Caco-2 (cell line): ENCODE results near the gene MXD1. TPM values are rescaled to one million over a fixed set of nuclear protein-coding genes. Genes with fewer than 3 reads are reported as not detected.

Experiments
- BruUV-seq: library from RNA; stranded (reverse); fragments of 400-500 nt; replicated peaks from 2 replicates; lab custom pipeline; 2021; lab: Mats Ljungman, UMichigan
- CTCF ChIA-PET: fragments of 300-600 bp; sonication (Branson Sonifier 250); formaldehyde crosslinking; loops from one replicate; lab custom pipeline; 2022; ENCODE audit warnings: antibody characterized with exemption; lab: Charles Lee
- POLR2A ChIA-PET: fragments of 300-600 bp; sonication (Branson Sonifier 250); formaldehyde crosslinking; loops from one replicate; lab custom pipeline; 2022; ENCODE audit warnings: antibody characterized with exemption; lab: Charles Lee
- DNase-seq, 2 experiments: peaks; one replicate each; pipeline versions ENCODE4 v3.0.0 to v3.0.0-alpha.2; 2020 to 2022
- H3K27me3 ChIP-seq: replicated peaks from 2 replicates; pipeline ENCODE4 v1.6.0; 2011; ENCODE audit warnings: low read length; ENCODE audit not compliant: control insufficient read depth, insufficient read depth
- H3K36me3 ChIP-seq: 2 replicates; pipeline ENCODE4 v1.5.1; 2011; ENCODE audit warnings: low read length; ENCODE audit not compliant: control insufficient read depth, insufficient read depth
- H3K4me1 ChIP-seq: fragments of 250-450 bp; sonication (Bioruptor Pico); 2 replicates; pipeline ENCODE4 v1.5.1; 2020; ENCODE audit warnings: mild to moderate bottlenecking
- H3K4me3 ChIP-seq: 2 replicates; pipeline ENCODE4 v1.5.1; 2011; ENCODE audit warnings: low read depth, mild to moderate bottlenecking, control low read depth, low read length
- H3K9me3 ChIP-seq: fragments of 250-450 bp; sonication (Bioruptor Pico); 2 replicates; pipeline ENCODE4 v1.5.1; 2020; ENCODE audit warnings: mild to moderate bottlenecking, moderate library complexity
- H3K27ac Mint-ChIP-seq: one replicate; pipeline ENCODE4 v1.8.0; 2022; ENCODE audit warnings: mixed read lengths; ENCODE audit not compliant: unreplicated experiment
- H3K27me3 Mint-ChIP-seq: one replicate; pipeline ENCODE4 v1.8.0; 2022; ENCODE audit warnings: mixed read lengths; ENCODE audit not compliant: insufficient read depth, unreplicated experiment
- H3K36me3 Mint-ChIP-seq: one replicate; pipeline ENCODE4 v1.8.0; 2022; ENCODE audit warnings: mild to moderate bottlenecking, mixed read lengths; ENCODE audit not compliant: insufficient read depth, unreplicated experiment
- H3K4me1 Mint-ChIP-seq: one replicate; pipeline ENCODE4 v1.8.0; 2022; ENCODE audit warnings: low read depth, mixed read lengths; ENCODE audit not compliant: unreplicated experiment
- H3K4me3 Mint-ChIP-seq: one replicate; pipeline ENCODE4 v1.8.0; 2022; ENCODE audit warnings: mild to moderate bottlenecking, moderate library complexity, mixed read lengths; ENCODE audit not compliant: unreplicated experiment
- H3K9me3 Mint-ChIP-seq: one replicate; pipeline ENCODE4 v1.8.0; 2022; ENCODE audit warnings: mixed read lengths; ENCODE audit not compliant: unreplicated experiment
- CTCF ChIP-seq, 2 experiments: fragments of 200-600 bp in 1 of 2; IDR thresholded peaks; 1 replicate in 1 of 2; 2 replicates in 1 of 2; pipeline versions ENCODE4 v1.5.1 to v1.8.0; 2011 to 2022; ENCODE audit warnings: antibody characterized with exemption in 1 of 2, control low read depth in 1 of 2, inconsistent platforms in 1 of 2, low read depth in 1 of 2, low read length in 1 of 2, mild to moderate bottlenecking in 1 of 2, moderate library complexity in 1 of 2; ENCODE audit not compliant: insufficient read depth in 1 of 2, severe bottlenecking in 1 of 2, unreplicated experiment in 1 of 2
- intact Hi-C: fragments of 100-400 bp; cut with micrococcal nuclease; formaldehyde crosslinking; loops from one replicate; pipeline ENCODE4 v1.10.0; 2022; ENCODE audit not compliant: unreplicated experiment
- total RNA-seq: library from RNA; stranded (reverse); gene quantifications from 2 replicates; pipeline ENCODE4 v1.2.3, GENCODE V29; 2022

MXD1 gene
- total RNA-seq, 1 experiment from 2014 or later = 9.5 TPM

GRCh38 chr2:69936906-69937305, 22.0 kb downstream of the MXD1 start:
- BruUV-seq = no TSS peak
- intact Hi-C loops = no loop called here
- CTCF ChIA-PET = no interaction called here
- peaks cover 23% of the 10 kb centered on the region for H3K4me1 ChIP-seq
- peaks cover 50% of the 10 kb centered on the region for H3K36me3 Mint-ChIP-seq
- H3K4me3 Mint-ChIP-seq = no peak overlapping the region
- H3K27ac Mint-ChIP-seq = no peak overlapping the region
- H3K4me3 ChIP-seq = no peak overlapping the region
- TF ChIP-seq CTCF (IDR thresholded peaks at IDR 0.05; ENCODE audit: insufficient read depth in 1 of 2, low read depth in 1 of 2, low read length in 1 of 2, severe bottlenecking in 1 of 2, unreplicated experiment in 1 of 2) = no peak
- no peaks in the 10 kb centered on the region for H3K9me3 ChIP-seq
- H3K27me3 ChIP-seq = no peaks in the 10 kb centered on the region
- peaks cover 25% of the 10 kb centered on the region for H3K4me1 Mint-ChIP-seq
- no peaks in the 10 kb centered on the region for H3K9me3 Mint-ChIP-seq
- POLR2A ChIA-PET = no interaction called here
- DNase-seq = no peak
- no peaks in the 10 kb centered on the region for H3K27me3 Mint-ChIP-seq
- peaks cover 4% of the 10 kb centered on the region for H3K36me3 ChIP-seq

GRCh38 chr2:69937968-69938367, 23.1 kb downstream of the MXD1 start:
- no peaks in the 10 kb centered on the region for H3K9me3 ChIP-seq
- ChIA-PET CTCF (no interaction called here), POLR2A (interaction anchor here (1.3 kb wide), 1 partner anchor 24 kb away, joined by 4 read pairs; no protein-coding TSS in a partner anchor)
- no peaks in the 10 kb centered on the region for H3K27me3 Mint-ChIP-seq
- no peaks in the 10 kb centered on the region for H3K9me3 Mint-ChIP-seq
- peaks cover 54% of the 10 kb centered on the region for H3K36me3 Mint-ChIP-seq
- intact Hi-C loops = no loop called here
- peaks cover 23% of the 10 kb centered on the region for H3K4me1 ChIP-seq
- no peak overlapping the region for H3K4me3 ChIP-seq
- peaks cover 21% of the 10 kb centered on the region for H3K4me1 Mint-ChIP-seq
- no TSS peak for BruUV-seq
- peaks cover 3% of the 10 kb centered on the region for H3K36me3 ChIP-seq
- no peak for DNase-seq
- H3K27ac Mint-ChIP-seq = no peak overlapping the region
- no peaks in the 10 kb centered on the region for H3K27me3 ChIP-seq
- H3K4me3 Mint-ChIP-seq = no peak overlapping the region
- TF ChIP-seq CTCF (IDR thresholded peaks at IDR 0.05; ENCODE audit: insufficient read depth in 1 of 2, low read depth in 1 of 2, low read length in 1 of 2, severe bottlenecking in 1 of 2, unreplicated experiment in 1 of 2) = no peak

GRCh38 chr2:69939722-69940121, 24.8 kb downstream of the MXD1 start:
- intact Hi-C loops = no loop called here
- Mint-ChIP-seq H3K27ac (no peak overlapping the region), H3K36me3 (peaks cover 58% of the 10 kb centered on the region), H3K27me3 (no peaks in the 10 kb centered on the region), H3K4me3 (no peak overlapping the region), H3K9me3 (no peaks in the 10 kb centered on the region), H3K4me1 (peaks cover 8% of the 10 kb centered on the region)
- ChIA-PET CTCF (no interaction called here), POLR2A (interaction anchor here (0.8 kb wide), 1 partner anchor 131 kb away, joined by 3 read pairs; no protein-coding TSS in a partner anchor)
- TF ChIP-seq CTCF (IDR thresholded peaks at IDR 0.05; ENCODE audit: insufficient read depth in 1 of 2, low read depth in 1 of 2, low read length in 1 of 2, severe bottlenecking in 1 of 2, unreplicated experiment in 1 of 2) = no peak
- DNase-seq = no peak
- no TSS peak for BruUV-seq
- peaks cover 7% of the 10 kb centered on the region for H3K4me1 ChIP-seq
- no peak overlapping the region for H3K4me3 ChIP-seq
- H3K27me3 ChIP-seq = no peaks in the 10 kb centered on the region
- H3K9me3 ChIP-seq = no peaks in the 10 kb centered on the region
- H3K36me3 ChIP-seq = peaks cover 3% of the 10 kb centered on the region
